Fibroblast of pulmonary artery (primary cell): ENCODE data around the gene UBR2.

Experiments used
- DNase-seq: peaks from one replicate; pipeline ENCODE4 v3.0.0-alpha.2; 2010; ENCODE audit warnings: low read depth
- H3K4me3 ChIP-seq: replicated peaks from 2 replicates; pipeline ENCODE4 v1.5.1; 2011; ENCODE audit warnings: low read depth, mild to moderate bottlenecking, control low read depth, low read length, moderate library complexity
- TF ChIP-seq, protein P1 (sequence below): IDR thresholded peaks from 2 replicates; pipeline ENCODE4 v1.5.1; 2011; ENCODE audit warnings: mild to moderate bottlenecking, control low read depth, low read length, inconsistent platforms; ENCODE audit errors: missing control alignments

The UBR2 gene

GRCh38 chr6:42735976-42736375 is 172.1 kb downstream of the UBR2 start:
- no peak for DNase-seq
- H3K4me3 ChIP-seq, result no peak overlapping the region
- TF ChIP-seq, protein P1, sequence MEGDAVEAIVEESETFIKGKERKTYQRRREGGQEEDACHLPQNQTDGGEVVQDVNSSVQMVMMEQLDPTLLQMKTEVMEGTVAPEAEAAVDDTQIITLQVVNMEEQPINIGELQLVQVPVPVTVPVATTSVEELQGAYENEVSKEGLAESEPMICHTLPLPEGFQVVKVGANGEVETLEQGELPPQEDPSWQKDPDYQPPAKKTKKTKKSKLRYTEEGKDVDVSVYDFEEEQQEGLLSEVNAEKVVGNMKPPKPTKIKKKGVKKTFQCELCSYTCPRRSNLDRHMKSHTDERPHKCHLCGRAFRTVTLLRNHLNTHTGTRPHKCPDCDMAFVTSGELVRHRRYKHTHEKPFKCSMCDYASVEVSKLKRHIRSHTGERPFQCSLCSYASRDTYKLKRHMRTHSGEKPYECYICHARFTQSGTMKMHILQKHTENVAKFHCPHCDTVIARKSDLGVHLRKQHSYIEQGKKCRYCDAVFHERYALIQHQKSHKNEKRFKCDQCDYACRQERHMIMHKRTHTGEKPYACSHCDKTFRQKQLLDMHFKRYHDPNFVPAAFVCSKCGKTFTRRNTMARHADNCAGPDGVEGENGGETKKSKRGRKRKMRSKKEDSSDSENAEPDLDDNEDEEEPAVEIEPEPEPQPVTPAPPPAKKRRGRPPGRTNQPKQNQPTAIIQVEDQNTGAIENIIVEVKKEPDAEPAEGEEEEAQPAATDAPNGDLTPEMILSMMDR, result no peak

DNA sequence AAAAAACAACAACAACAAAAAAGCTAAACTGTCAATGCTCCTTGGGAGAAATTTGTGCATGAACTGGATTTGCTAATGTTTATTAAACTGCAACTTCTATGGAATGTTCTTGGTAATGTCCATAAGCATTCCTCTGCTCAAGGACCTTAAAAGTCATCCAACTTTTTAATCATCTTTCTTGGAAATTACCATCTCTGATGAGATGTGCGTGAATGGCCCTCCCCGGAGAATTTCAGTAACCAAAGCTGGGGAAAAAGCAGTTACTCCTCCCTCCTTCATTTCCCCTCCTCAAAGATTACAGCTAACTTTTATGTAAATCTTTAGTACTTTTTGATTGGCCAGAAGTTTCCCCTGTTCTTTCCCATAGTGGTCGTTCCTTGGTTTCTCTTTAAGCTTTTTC is 176.9 kb downstream of the UBR2 start:
- TF ChIP-seq, protein P1, result no peak
- DNase-seq, result no peak

GRCh38 chr6:42742116-42742894 is 178.5 kb downstream of the UBR2 start:
- peak; percentile 57 for DNase-seq
- TF ChIP-seq, protein P1, result no peak
- no peak overlapping the region for H3K4me3 ChIP-seq

More for the DNA sequence above, 176.9 kb downstream of the UBR2 start:
- no peak overlapping the region for H3K4me3 ChIP-seq
